NCI-H510A (cell line): ENCODE data around the gene SF3A1.

Experiments used
- DNase-seq: peaks from one replicate; lab custom pipeline; 2025; lab: John Stamatoyannopoulos, UW

The SF3A1 gene

GRCh38 chr22:30325065-30325720, 31.5 kb downstream of the SF3A1 start:
- DNase-seq: no peak

GRCh38 chr22:30324014-30324730, 32.5 kb downstream of the SF3A1 start:
- no peak for DNase-seq

GRCh38 chr22:30323246-30323645, 33.4 kb downstream of the SF3A1 start:
- DNase-seq: no peak

GRCh38 chr22:30321461-30321860, 35.2 kb downstream of the SF3A1 start:
- no peak for DNase-seq

GRCh38 chr22:30320021-30320556, 36.6 kb downstream of the SF3A1 start:
- no peak for DNase-seq

GRCh38 chr22:30318799-30319419, 37.8 kb downstream of the SF3A1 start:
- DNase-seq: no peak

GRCh38 chr22:30317778-30318177, 38.9 kb downstream of the SF3A1 start:
- no peak for DNase-seq

GRCh38 chr22:30315962-30316576, 40.6 kb downstream of the SF3A1 start:
- DNase-seq: no peak

GRCh38 chr22:30314915-30315314, 41.8 kb downstream of the SF3A1 start:
- no peak for DNase-seq

- DNase-seq: no peak
Measured at GRCh38 chr22:30313527-30314363, 42.9 kb downstream of the SF3A1 start.

- DNase-seq: no peak
Measured at GRCh38 chr22:30312053-30312452, 44.6 kb downstream of the SF3A1 start.

- no peak for DNase-seq
Measured at GRCh38 chr22:30310881-30311771, 45.6 kb downstream of the SF3A1 start.

GRCh38 chr22:30309951-30310741, 46.5 kb downstream of the SF3A1 start:
- no peak for DNase-seq

GRCh38 chr22:30308518-30309230, 48.0 kb downstream of the SF3A1 start:
- no peak for DNase-seq

- no peak for DNase-seq
Measured at GRCh38 chr22:30308093-30308492, 48.6 kb downstream of the SF3A1 start.

- no peak for DNase-seq
Measured at GRCh38 chr22:30307041-30307574, 49.6 kb downstream of the SF3A1 start.

- DNase-seq: no peak
Measured at GRCh38 chr22:30306627-30307011, 50.1 kb downstream of the SF3A1 start.

GRCh38 chr22:30305906-30306626, 50.6 kb downstream of the SF3A1 start:
- DNase-seq: no peak
